HepG2 (cell line): ENCODE measurements around the gene SOAT2. TPM values are rescaled to one million over a fixed set of nuclear protein-coding genes. Genes with fewer than 3 reads are reported as not detected.

ENCODE experiments used
- ATAC-seq: fragments of 200-7000 bp; cut with Tn5 transposase; 3 replicates; pipeline ENCODE4 v1.9.1; 2020; ENCODE audit warnings: mild to moderate bottlenecking, moderate library complexity
- BruUV-seq: library from RNA; stranded (reverse); fragments of 400-500 nt; replicated peaks from 2 replicates; lab custom pipeline; 2021; lab: Mats Ljungman, UMichigan
- CTCF ChIA-PET: fragments of 300-600 bp; formaldehyde crosslinking; extraction: SDS; loops from one replicate; lab custom pipeline; 2021; ENCODE audit warnings: low total read pairs, inconsistent platforms, low intra/inter-chr PET ratio; lab: Yijun Ruan, JAX
- POLR2A ChIA-PET: fragments of 350-600 bp; sonication (Branson Sonifier 250); formaldehyde crosslinking; loops from one replicate; lab custom pipeline; 2020; ENCODE audit warnings: antibody characterized with exemption, inconsistent platforms; lab: Yijun Ruan, JAX
- DNase-seq: peaks from one replicate; pipeline ENCODE4 v3.0.0-alpha.2; 2015; ENCODE audit warnings: low spot score
- FAIRE-seq: peaks from 3 replicates; lab custom pipeline; 2011; peaks lifted over from hg19 to GRCh38; lab: Jason Lieb, UNC
- H2AFZ ChIP-seq: one replicate; pipeline ENCODE4 v1.6.1; 2011; ENCODE audit warnings: low read length, inconsistent platforms
- H3K27ac ChIP-seq: fragments of 300-600 bp; 3 replicates; pipeline ENCODE4 v1.8.0; 2011; ENCODE audit warnings: mixed run types, mild to moderate bottlenecking, mixed read lengths, low read length, inconsistent platforms; ENCODE audit not compliant: insufficient read depth; ENCODE audit errors: extremely low read length
- H3K27me3 ChIP-seq, 2 experiments: fragments of 200-600 bp in 1 of 2; 2 replicates in 1 of 2; 3 replicates in 1 of 2; pipeline versions ENCODE4 v1.6.0 to v1.8.0; 2011; ENCODE audit warnings: low read length in 2 of 2, mild to moderate bottlenecking in 2 of 2, moderate library complexity in 2 of 2, inconsistent platforms in 1 of 2; ENCODE audit not compliant: insufficient read depth in 2 of 2, control insufficient read depth in 1 of 2
- H3K36me3 ChIP-seq, 2 experiments: fragments of 200-600 bp in 1 of 2; replicated peaks in 1 of 2; 2 replicates in 1 of 2; 3 replicates in 1 of 2; pipeline versions ENCODE4 v1.5.1 to v1.8.0; 2011; ENCODE audit warnings: low read length in 2 of 2, inconsistent platforms in 1 of 2; ENCODE audit not compliant: insufficient read depth in 2 of 2, control insufficient read depth in 1 of 2
- H3K4me1 ChIP-seq: 2 replicates; pipeline ENCODE4 v1.5.1; 2012; ENCODE audit warnings: low read length, inconsistent platforms; ENCODE audit not compliant: insufficient read depth
- H3K4me2 ChIP-seq: 2 replicates; pipeline ENCODE4 v1.6.0; 2011; ENCODE audit warnings: low read depth, low read length, inconsistent platforms
- H3K4me3 ChIP-seq, 3 experiments: fragments of 200-600 bp in 1 of 3; sonication (generic), shearing (Covaris generic) in 1 of 3; replicated peaks in 1 of 3; 2 replicates each; pipeline ENCODE4 v1.5.1; 2011 to 2016; ENCODE audit warnings: low read length in 3 of 3, inconsistent platforms in 2 of 3, low read depth in 2 of 3, mild to moderate bottlenecking in 2 of 3, control low read depth in 1 of 3, mixed read lengths in 1 of 3; ENCODE audit not compliant: insufficient read depth in 1 of 3
- H3K79me2 ChIP-seq: one replicate; pipeline ENCODE4 v1.6.1; 2011; ENCODE audit warnings: low read length, inconsistent platforms; ENCODE audit not compliant: insufficient read depth
- H3K9ac ChIP-seq: 2 replicates; pipeline ENCODE4 v1.6.0; 2011; ENCODE audit warnings: mild to moderate bottlenecking, low read depth, low read length, inconsistent platforms; ENCODE audit not compliant: insufficient read depth
- H3K9me3 ChIP-seq: 2 replicates; pipeline ENCODE4 v1.5.1; 2012; ENCODE audit warnings: mild to moderate bottlenecking, low read length
- H4K20me1 ChIP-seq: 2 replicates; pipeline ENCODE4 v1.6.0; 2011; ENCODE audit warnings: inconsistent platforms, mild to moderate bottlenecking, low read length, moderate library complexity; ENCODE audit not compliant: insufficient read depth
- CREB1 ChIP-seq, 2 experiments: fragments of 450-650 bp in 1 of 2; IDR thresholded peaks; 2 replicates each; pipeline ENCODE4 v1.6.1; 2016 to 2017; ENCODE audit warnings: control low read depth in 1 of 2, mild to moderate bottlenecking in 1 of 2, missing compliant biosample characterization in 1 of 2, missing genetic modification characterization in 1 of 2
- DPF2 ChIP-seq: sonication (generic); formaldehyde crosslinking; IDR thresholded peaks from 2 replicates; pipeline ENCODE4 v1.4.0; 2020; ENCODE audit warnings: mild to moderate bottlenecking, low read depth, missing genetic modification reagents, borderline replicate concordance
- SAP130 ChIP-seq: IDR thresholded peaks from 2 replicates; pipeline ENCODE4 v1.6.1; 2016; ENCODE audit warnings: low read depth
- ZNF326 ChIP-seq: sonication (generic); formaldehyde crosslinking; IDR thresholded peaks from 2 replicates; pipeline ENCODE4 v1.4.0; 2020; ENCODE audit warnings: missing genetic modification reagents, borderline replicate concordance
- WGBS: methylation state at CpG from one replicate; pipeline ENCODE4 v1.1.6; 2017; ENCODE audit warnings: low lambda C conversion rate; 5-methylcytosine and 5-hydroxymethylcytosine counted together
- in situ Hi-C: cut with HindIII; loops from 2 replicates; pipeline ENCODE4 v1.10.0; 2017; ENCODE audit warnings: low pct_unique_long_range_greater_than_20kb; ENCODE audit not compliant: extremely low pct_ligation_motif_present
- intact Hi-C: fragments of 100-400 bp; cut with micrococcal nuclease; formaldehyde crosslinking; loops from one replicate; pipeline ENCODE4 v1.10.0; 2022; ENCODE audit not compliant: unreplicated experiment
- polyA plus RNA-seq, 8 experiments: library from polyadenylated mRNA; depleted of rRNA in 3 of 8; stranded (reverse) in 7 of 8; unstranded in 1 of 8; fragments of >200 nt; fragmentation: Illumina TruSeq in 4 of 8; extraction: Trizol in 4 of 8; gene quantifications; 2 replicates each; pipeline versions ENCODE4 v1.2.1 to v1.2.3, GENCODE V29; 2011 to 2016; ENCODE audit warnings: low read depth in 4 of 8, missing spikeins in 1 of 8, mixed read lengths in 1 of 8; ENCODE audit not compliant: insufficient read depth in 1 of 8
- total RNA-seq, 5 experiments: library from RNA; depleted of rRNA; stranded (reverse); fragments of >200 nt; fragmentation: Illumina TruSeq; extraction: Trizol; gene quantifications; 2 replicates each; pipeline ENCODE4 v1.2.3, GENCODE V29; 2016; ENCODE audit warnings: low read depth in 1 of 5
- TF ChIP-seq, protein P1 (sequence below): sonication (generic); formaldehyde crosslinking; IDR thresholded peaks from 2 replicates; pipeline ENCODE4 v1.8.0; 2022; ENCODE audit warnings: mild to moderate bottlenecking, missing genetic modification reagents, moderate library complexity

Gene SOAT2
- total and polyA plus RNA-seq, 2 of the 13 experiments (the other 11 are each of a cell fraction or from before 2014, with no cell fraction given): 14.9 to 108 TPM

GRCh38 chr12:53166837-53167236 lies 63.6 kb downstream of the SOAT2 start:
- Histone ChIP-seq H3K36me3 (no peaks in the 10 kb centered on the region), H4K20me1 (no peaks in the 10 kb centered on the region), H3K9me3 (no peaks in the 10 kb centered on the region), H3K79me2 (no peaks in the 10 kb centered on the region), H3K27ac (no peak overlapping the region), H3K27me3 (no peaks in the 10 kb centered on the region), H3K4me2 (no peak overlapping the region), H2AFZ (no peak overlapping the region), H3K4me3 (no peak overlapping the region), H3K9ac (no peak overlapping the region), H3K4me1 (peaks cover 34% of the 10 kb centered on the region)
- in situ Hi-C loops: no loop called here
- no TSS peak for BruUV-seq
- FAIRE-seq (no peak), DNase-seq (no peak), ATAC-seq (no peak)
- intact Hi-C loops: no loop called here
- TF ChIP-seq CREB1 (IDR thresholded peaks at IDR 0.05) (no peak), CREB1 (CRISPR knock-in tag; IDR thresholded peaks at IDR 0.05) (no peak)
- TF ChIP-seq, protein P1, sequence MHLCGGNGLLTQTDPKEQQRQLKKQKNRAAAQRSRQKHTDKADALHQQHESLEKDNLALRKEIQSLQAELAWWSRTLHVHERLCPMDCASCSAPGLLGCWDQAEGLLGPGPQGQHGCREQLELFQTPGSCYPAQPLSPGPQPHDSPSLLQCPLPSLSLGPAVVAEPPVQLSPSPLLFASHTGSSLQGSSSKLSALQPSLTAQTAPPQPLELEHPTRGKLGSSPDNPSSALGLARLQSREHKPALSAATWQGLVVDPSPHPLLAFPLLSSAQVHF (CRISPR knock-in tag): no peak
- CTCF ChIA-PET: no interaction called here
- POLR2A ChIA-PET: no interaction called here

DNA sequence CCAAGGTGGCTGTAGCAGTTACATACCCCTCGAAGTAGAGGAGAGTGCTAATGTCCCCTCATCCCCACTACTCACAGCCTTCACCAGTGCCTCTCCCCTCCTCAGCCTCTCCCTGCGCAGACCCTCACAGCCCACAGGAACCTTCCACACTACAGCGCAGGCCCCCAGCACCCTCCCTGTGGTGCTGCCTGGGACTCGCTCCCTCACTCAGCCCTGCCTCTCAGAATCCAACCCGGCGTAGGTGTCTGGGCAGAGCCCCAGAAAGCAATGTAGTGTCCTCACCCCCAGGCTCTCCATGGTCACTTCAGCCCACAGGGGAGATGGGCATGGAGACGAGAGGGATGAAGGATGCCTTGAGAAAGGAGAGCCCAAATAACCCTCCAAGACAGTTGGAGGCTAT lies 66.4 kb downstream of the SOAT2 start:
- Histone ChIP-seq H3K36me3 (no peaks in the 10 kb centered on the region), H3K4me2 (no peak overlapping the region), H4K20me1 (no peaks in the 10 kb centered on the region), H3K4me3 (no peak overlapping the region), H2AFZ (no peak overlapping the region), H3K27me3 (no peaks in the 10 kb centered on the region), H3K27ac (no peak overlapping the region), H3K9me3 (no peaks in the 10 kb centered on the region), H3K79me2 (no peaks in the 10 kb centered on the region), H3K9ac (no peak overlapping the region), H3K4me1 (peaks cover 27% of the 10 kb centered on the region)
- no TSS peak for BruUV-seq
- intact Hi-C loops (no loop called here), in situ Hi-C loops (no loop called here)
- TF ChIP-seq SAP130 (CRISPR knock-in tag) (no peak), ZNF326 (CRISPR knock-in tag) (no peak), DPF2 (CRISPR knock-in tag) (no peak)
- no peak for DNase-seq
- POLR2A ChIA-PET: no interaction called here
- no peak for FAIRE-seq
- no peak for ATAC-seq
- CTCF ChIA-PET: no interaction called here
- WGBS: over 99% methylated on average over 7 of the region's 7 CpGs
